ENCODE results near the gene TOP1. TPM values are rescaled to one million over a fixed set of nuclear protein-coding genes. Genes with fewer than 3 reads are reported as not detected.

TOP1 gene
- total RNA-seq, 4 donors from 2014 or later: 20.2 to 28.5 (median 23.0) TPM

GRCh38 chr20:41141153-41141815 lies 112.7 kb downstream of the TOP1 start:
- Histone ChIP-seq H3K4me3 (peak overlapping the region in 1 of 4 donors; percentile 1), H3K9me3 (no peaks in the 10 kb centered on the region), H3K27ac (replicated peaks in 1 of 4) (peak overlapping the region; percentile 72 to 97 (median 96)), H3K4me1 (peaks cover 73 to 90% (median 88%) of the 10 kb centered on the region in 4 donors), H3K27me3 (no peaks in the 10 kb centered on the region), H3K36me3 (peaks cover 0 to 6% (median 3%) of the 10 kb centered on the region in 4 donors)
- TF ChIP-seq EP300 (IDR thresholded peaks at IDR 0.05) (no peak), POLR2AphosphoS5 (IDR thresholded peaks at IDR 0.05) (peak; percentile 67 to 73), CTCF (IDR thresholded peaks at IDR 0.05) (no peak), POLR2A (IDR thresholded peaks at IDR 0.05; ENCODE audit: low read depth) (no peak)
- 54% methylated on average over 6 of the region's 8 CpGs for WGBS
- DNase-seq (ENCODE audit: extremely low spot score): no peak
- intact Hi-C loops (cut with DNase I): loop anchor here (10.0 kb wide), 1 partner anchor 264 kb away; no protein-coding TSS in a partner anchor

GRCh38 chr20:41142245-41142644 lies 113.6 kb downstream of the TOP1 start:
- TF ChIP-seq EP300 (IDR thresholded peaks at IDR 0.05) (no peak), POLR2AphosphoS5 (IDR thresholded peaks at IDR 0.05) (no peak), POLR2A (IDR thresholded peaks at IDR 0.05; ENCODE audit: low read depth) (no peak), CTCF (IDR thresholded peaks at IDR 0.05) (no peak)
- intact Hi-C loops (cut with DNase I): loop anchor here (10.0 kb wide), 1 partner anchor 263 kb away; no protein-coding TSS in a partner anchor
- Histone ChIP-seq H3K36me3 (peaks cover 0 to 6% (median 3%) of the 10 kb centered on the region in 4 donors), H3K4me3 (no peak overlapping the region), H3K4me1 (peaks cover 82 to 95% (median 94%) of the 10 kb centered on the region in 4 donors), H3K9me3 (no peaks in the 10 kb centered on the region), H3K27ac (replicated peaks in 1 of 4) (peak overlapping the region; percentile 50 to 97 (median 84)), H3K27me3 (no peaks in the 10 kb centered on the region)
- DNase-seq (ENCODE audit: extremely low spot score): no peak
- 76% methylated on average over 4 of the region's 4 CpGs for WGBS

GRCh38 chr20:41142919-41143318 lies 114.3 kb downstream of the TOP1 start:
- no peak for TF ChIP-seq EP300 (IDR thresholded peaks at IDR 0.05)
- 49% methylated on average over 5 of the region's 5 CpGs for WGBS
- Histone ChIP-seq H3K27ac (replicated peaks in 1 of 4) (peak overlapping the region; percentile 32 to 95 (median 53)), H3K4me1 (peaks cover 88 to 100% (median 99%) of the 10 kb centered on the region in 4 donors), H3K4me3 (no peak overlapping the region), H3K36me3 (peaks cover 0 to 6% (median 3%) of the 10 kb centered on the region in 4 donors), H3K9me3 (no peaks in the 10 kb centered on the region), H3K27me3 (no peaks in the 10 kb centered on the region)
- DNase-seq (ENCODE audit: extremely low spot score): no peak
- intact Hi-C loops (cut with DNase I): loop anchor here (10.0 kb wide), 1 partner anchor 262 kb away; no protein-coding TSS in a partner anchor

- Histone ChIP-seq H3K27ac (replicated peaks in 1 of 4) (peak overlapping the region; percentile 23 to 95 (median 33)), H3K4me1 (peaks cover 93 to 100% (median 99%) of the 10 kb centered on the region in 4 donors), H3K4me3 (no peak overlapping the region), H3K27me3 (no peaks in the 10 kb centered on the region), H3K9me3 (no peaks in the 10 kb centered on the region), H3K36me3 (peaks cover 0 to 6% (median 3%) of the 10 kb centered on the region in 4 donors)
- TF ChIP-seq CTCF (IDR thresholded peaks at IDR 0.05) (no peak), POLR2A (IDR thresholded peaks at IDR 0.05; ENCODE audit: low read depth) (no peak), EP300 (IDR thresholded peaks at IDR 0.05) (no peak), POLR2AphosphoS5 (IDR thresholded peaks at IDR 0.05) (no peak)
- 95% methylated on average over 2 of the region's 2 CpGs for WGBS
- intact Hi-C loops (cut with DNase I): loop anchor here (10.0 kb wide), 1 partner anchor 261 kb away; no protein-coding TSS in a partner anchor
- DNase-seq (ENCODE audit: extremely low spot score): no peak
These were observed 114.7 kb downstream of the TOP1 start for GRCh38 chr20:41143354-41143753.

- peak overlapping the region; percentile 32 to 72 (median 49) for H3K27ac ChIP-seq (replicated peaks in 1 of 4)
- H3K4me1 ChIP-seq: peaks cover 97 to 100% (median 98%) of the 10 kb centered on the region in 4 donors
- no peaks in the 10 kb centered on the region for H3K9me3 ChIP-seq
- no peaks in the 10 kb centered on the region for H3K27me3 ChIP-seq
- TF ChIP-seq POLR2A (IDR thresholded peaks at IDR 0.05; ENCODE audit: low read depth): no peak
- no peak for TF ChIP-seq CTCF (IDR thresholded peaks at IDR 0.05)
- no peak for TF ChIP-seq POLR2AphosphoS5 (IDR thresholded peaks at IDR 0.05)
- no peak for TF ChIP-seq EP300 (IDR thresholded peaks at IDR 0.05)
- intact Hi-C loops (cut with DNase I): loop anchor here (10.0 kb wide), 1 partner anchor 259 kb away; no protein-coding TSS in a partner anchor
- peaks cover 0 to 6% (median 3%) of the 10 kb centered on the region in 4 donors for H3K36me3 ChIP-seq
- no peak overlapping the region for H3K4me3 ChIP-seq
- 89% methylated on average over 2 of the region's 2 CpGs for WGBS
- DNase-seq (ENCODE audit: extremely low spot score): no peak
These were observed 116.7 kb downstream of the TOP1 start for GRCh38 chr20:41145317-41145716.
